Body of pancreas (tissue), 4 donors: ENCODE measurements around the gene EIF3K. TPM values are rescaled to one million over a fixed set of nuclear protein-coding genes. Genes with fewer than 3 reads are reported as not detected.

ENCODE experiments used
- ATAC-seq: fragments of 150-250 bp; one replicate; pipeline ENCODE4 v1.9.1; 2016
- DNase-seq, 4 donors: peaks; one replicate each; pipeline ENCODE4 v3.0.0-alpha.2; 2019
- H3K27ac ChIP-seq, 4 donors: fragments of 200-600 bp; sonication (generic); 1 replicate in 3 of 4; 2 replicates in 1 of 4; pipeline versions ENCODE4 v1.5.1 to v1.6.1; 2016 to 2019; ENCODE audit warnings: mild to moderate bottlenecking in 1 of 4, mixed read lengths in 1 of 4, moderate library complexity in 1 of 4
- H3K27me3 ChIP-seq, 2 donors: fragments of 200-600 bp; sonication (generic); one replicate each; pipeline ENCODE4 v1.6.0; 2016; ENCODE audit warnings: mild to moderate bottlenecking in 1 of 2
- H3K36me3 ChIP-seq, 2 donors: fragments of 200-600 bp; sonication (generic); replicated peaks in 1 of 2; 2 replicates each; pipeline ENCODE4 v1.5.1; 2016; ENCODE audit warnings: low read depth in 2 of 2; ENCODE audit not compliant: insufficient read depth in 1 of 2
- H3K4me1 ChIP-seq: fragments of 200-600 bp; sonication (generic); one replicate; pipeline ENCODE4 v1.6.0; 2016
- H3K4me3 ChIP-seq, 2 donors: fragments of 200-600 bp; sonication (generic); 1 replicate in 1 of 2; 2 replicates in 1 of 2; pipeline ENCODE4 v1.5.1; 2016 to 2019
- H3K9me3 ChIP-seq, 3 donors: fragments of 200-600 bp; sonication (generic); 1 replicate in 2 of 3; 2 replicates in 1 of 3; pipeline ENCODE4 v1.5.1; 2016
- POLR2A ChIP-seq, 3 donors: fragments of 450-650 bp; IDR thresholded peaks; one replicate each; pipeline ENCODE4 v1.6.1; 2016; ENCODE audit warnings: antibody characterized with exemption in 3 of 3, mild to moderate bottlenecking in 2 of 3
- WGBS, 2 donors: methylation state at CpG; one replicate each; pipeline ENCODE4 v1.1.5; 2017; 5-methylcytosine and 5-hydroxymethylcytosine counted together
- intact Hi-C: fragments of 100-400 bp; cut with DNase I; formaldehyde crosslinking; loops from one replicate; pipeline ENCODE4 v1.15.1; 2023
- total RNA-seq, 2 donors: library from RNA; depleted of rRNA; stranded (reverse); fragments of >200 nt; gene quantifications; one replicate each; pipeline ENCODE4 v1.1.0, GENCODE V29; 2016
- TF ChIP-seq, protein P1 (sequence below), 7 experiments: fragments of 450-650 bp in 4 of 7; fragments of 200-600 bp in 3 of 7; sonication (generic) in 3 of 7; IDR thresholded peaks; one replicate each; pipeline ENCODE4 v1.5.1; 2016 to 2019; ENCODE audit warnings: antibody characterized with exemption in 7 of 7

Gene EIF3K
- total RNA-seq, 2 donors from 2014 or later, result 108 to 169 TPM

GRCh38 chr19:38669552-38669951 is 50.6 kb downstream of the EIF3K start:
- ATAC-seq, result no peak
- TF ChIP-seq, protein P1, sequence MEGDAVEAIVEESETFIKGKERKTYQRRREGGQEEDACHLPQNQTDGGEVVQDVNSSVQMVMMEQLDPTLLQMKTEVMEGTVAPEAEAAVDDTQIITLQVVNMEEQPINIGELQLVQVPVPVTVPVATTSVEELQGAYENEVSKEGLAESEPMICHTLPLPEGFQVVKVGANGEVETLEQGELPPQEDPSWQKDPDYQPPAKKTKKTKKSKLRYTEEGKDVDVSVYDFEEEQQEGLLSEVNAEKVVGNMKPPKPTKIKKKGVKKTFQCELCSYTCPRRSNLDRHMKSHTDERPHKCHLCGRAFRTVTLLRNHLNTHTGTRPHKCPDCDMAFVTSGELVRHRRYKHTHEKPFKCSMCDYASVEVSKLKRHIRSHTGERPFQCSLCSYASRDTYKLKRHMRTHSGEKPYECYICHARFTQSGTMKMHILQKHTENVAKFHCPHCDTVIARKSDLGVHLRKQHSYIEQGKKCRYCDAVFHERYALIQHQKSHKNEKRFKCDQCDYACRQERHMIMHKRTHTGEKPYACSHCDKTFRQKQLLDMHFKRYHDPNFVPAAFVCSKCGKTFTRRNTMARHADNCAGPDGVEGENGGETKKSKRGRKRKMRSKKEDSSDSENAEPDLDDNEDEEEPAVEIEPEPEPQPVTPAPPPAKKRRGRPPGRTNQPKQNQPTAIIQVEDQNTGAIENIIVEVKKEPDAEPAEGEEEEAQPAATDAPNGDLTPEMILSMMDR (IDR thresholded peaks at IDR 0.05), result no peak
- TF ChIP-seq POLR2A (IDR thresholded peaks at IDR 0.05), result no peak
- H3K4me1 ChIP-seq, result peaks cover 94% of the 10 kb centered on the region
- H3K4me3 ChIP-seq, result no peak overlapping the region
- H3K27ac ChIP-seq, result peak overlapping the region; percentile 34 to 98 (median 94)
- intact Hi-C loops, result no loop called here
- WGBS, 2 donors, result 70 to 77% methylated on average over 1 to 5 of the region's 5 CpGs
- no peaks in the 10 kb centered on the region for H3K9me3 ChIP-seq
- no peaks in the 10 kb centered on the region for H3K27me3 ChIP-seq
- DNase-seq, result no peak
- no peaks in the 10 kb centered on the region for H3K36me3 ChIP-seq

DNA sequence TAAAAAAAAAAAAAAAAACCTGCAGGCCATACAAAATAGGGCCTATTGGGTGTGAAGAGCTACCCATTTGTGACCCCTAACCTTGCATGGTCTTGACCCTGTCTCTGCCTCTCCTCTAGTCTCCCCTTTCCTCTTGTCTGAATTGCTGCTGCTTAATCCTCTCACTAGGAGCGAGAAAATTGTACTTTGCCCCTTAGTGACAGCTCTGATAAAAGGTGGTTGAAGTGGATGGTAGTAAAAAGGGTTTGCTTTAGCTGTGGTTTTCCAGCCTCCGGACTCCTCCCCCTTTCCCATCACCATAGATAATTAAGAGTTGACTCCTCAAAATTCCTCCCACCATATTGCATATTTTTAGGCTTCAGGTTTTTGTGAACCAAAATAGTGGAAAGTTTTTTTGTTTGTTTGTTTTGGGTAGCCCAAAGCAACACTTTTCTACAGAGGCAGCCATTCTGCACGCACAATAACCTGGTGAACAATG is 52.0 kb downstream of the EIF3K start:
- TF ChIP-seq, protein P1 (IDR thresholded peaks at IDR 0.05), result no peak
- peak in 2 of 3 donors; percentile 17 to 22 for TF ChIP-seq POLR2A (IDR thresholded peaks at IDR 0.05)
- WGBS, 2 donors, result 8 to 19% methylated on average over 3 of the region's 3 CpGs
- H3K27ac ChIP-seq, result peak overlapping the region; percentile 46 to 98 (median 94)
- peaks cover 94% of the 10 kb centered on the region for H3K4me1 ChIP-seq
- ATAC-seq (peak; percentile 41), DNase-seq (no peak)
- no peaks in the 10 kb centered on the region for H3K27me3 ChIP-seq
- H3K9me3 ChIP-seq, result no peaks in the 10 kb centered on the region
- no peaks in the 10 kb centered on the region for H3K36me3 ChIP-seq
- intact Hi-C loops, result no loop called here
- H3K4me3 ChIP-seq, result no peak overlapping the region

DNA sequence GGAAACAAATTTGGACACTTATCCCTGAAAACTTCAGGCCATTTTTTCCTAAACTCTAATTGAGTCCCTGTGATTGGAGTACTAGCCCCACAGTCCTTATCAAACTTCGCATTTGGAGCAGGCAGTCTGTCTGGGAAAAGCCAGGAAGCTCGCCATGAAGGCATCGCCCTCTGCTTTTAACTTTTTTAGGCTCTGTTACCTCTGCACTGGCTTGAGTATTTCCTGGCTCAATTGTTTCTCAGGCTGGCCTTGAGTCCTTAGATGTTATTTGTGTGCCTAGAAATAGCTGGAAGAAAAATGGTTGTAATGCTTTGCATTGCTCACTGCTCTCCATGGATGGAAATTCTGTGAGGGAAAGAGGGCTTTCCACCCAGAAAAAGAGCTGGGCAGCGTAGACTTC is 52.7 kb downstream of the EIF3K start:
- Histone ChIP-seq H3K4me3 (no peak overlapping the region), H3K9me3 (no peaks in the 10 kb centered on the region), H3K4me1 (peaks cover 94% of the 10 kb centered on the region), H3K27ac (peak overlapping the region; percentile 46 to 98 (median 94)), H3K27me3 (no peaks in the 10 kb centered on the region), H3K36me3 (no peaks in the 10 kb centered on the region)
- TF ChIP-seq, protein P1 (IDR thresholded peaks at IDR 0.05), result no peak
- TF ChIP-seq POLR2A (IDR thresholded peaks at IDR 0.05), result no peak
- ATAC-seq (no peak), DNase-seq (no peak)
- intact Hi-C loops, result no loop called here
- WGBS, 2 donors, result 36 to 40% methylated on average over 4 of the region's 4 CpGs

DNA sequence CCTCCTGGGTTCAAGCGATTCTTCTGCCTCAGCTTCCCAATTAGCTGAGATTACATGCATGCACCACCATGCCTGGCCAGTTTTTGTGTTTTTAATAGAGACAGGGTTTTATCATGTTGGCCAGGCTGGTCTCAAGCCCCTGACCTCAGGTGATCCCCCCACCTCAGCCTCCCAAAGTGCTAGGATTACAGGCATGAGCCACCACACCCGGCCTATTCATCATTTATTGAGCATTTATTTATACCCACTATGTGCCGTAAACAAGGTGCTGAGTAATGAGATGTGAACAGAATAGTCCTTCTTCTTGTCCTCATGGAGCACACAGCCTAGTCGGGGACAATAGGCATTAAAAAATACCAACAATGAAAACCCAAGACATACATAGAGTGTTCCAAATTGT is 54.0 kb downstream of the EIF3K start:
- Histone ChIP-seq H3K27me3 (no peaks in the 10 kb centered on the region), H3K36me3 (no peaks in the 10 kb centered on the region), H3K4me3 (no peak overlapping the region), H3K27ac (peak overlapping the region in 3 of 4 donors; percentile 92 to 98 (median 95)), H3K4me1 (peaks cover 94% of the 10 kb centered on the region), H3K9me3 (no peaks in the 10 kb centered on the region)
- 90 to 97% methylated on average over 4 of the region's 4 CpGs for WGBS, 2 donors
- no peak for ATAC-seq
- TF ChIP-seq, protein P1 (IDR thresholded peaks at IDR 0.05), result no peak
- TF ChIP-seq POLR2A (IDR thresholded peaks at IDR 0.05), result no peak
- intact Hi-C loops, result no loop called here
- no peak for DNase-seq
